T47D (cell line): ENCODE data around the gene MYO9A.
"Not testable (repeated sequence)": the region's sequence is repeated elsewhere in the genome, so short reads cannot be mapped to it uniquely, and the experiment has no call there.

Experiments
- DNase-seq, 2 experiments: peaks; one replicate each; pipeline versions ENCODE4 v3.0.0 to v3.0.0-alpha.2; 2011 to 2012; ENCODE audit warnings: low read depth in 1 of 2, low spot score in 1 of 2
- JUND ChIP-seq: IDR thresholded peaks from 2 replicates; pipeline ENCODE4 v1.6.1; 2012; ENCODE audit warnings: low read depth
- in situ Hi-C: cut with HindIII; loops from 2 replicates; pipeline ENCODE4 v1.10.0; 2016; ENCODE audit warnings: low sequenced_read_pairs, low pct_unique_long_range_greater_than_20kb

The MYO9A gene

GRCh38 chr15:72037321-72037720 lies 80.6 kb downstream of the MYO9A start:
- TF ChIP-seq JUND = no peak
- in situ Hi-C loops = no loop called here
- no peak for DNase-seq

- TF ChIP-seq JUND = no peak
- in situ Hi-C loops = no loop called here
- no peak for DNase-seq
Observed at GRCh38 chr15:72034859-72035650, 82.9 kb downstream of the MYO9A start.

GRCh38 chr15:72034351-72034750 lies 83.6 kb downstream of the MYO9A start:
- in situ Hi-C loops = no loop called here
- no peak for TF ChIP-seq JUND
- no peak for DNase-seq

- no peak for DNase-seq
- TF ChIP-seq JUND = no peak
- in situ Hi-C loops = no loop called here
Observed at GRCh38 chr15:72033711-72034110, 84.2 kb downstream of the MYO9A start.

- no peak for DNase-seq
- in situ Hi-C loops = no loop called here
- TF ChIP-seq JUND = no peak
Observed at GRCh38 chr15:72033285-72033684, 84.7 kb downstream of the MYO9A start.

- TF ChIP-seq JUND = no peak
- in situ Hi-C loops = no loop called here
- no peak for DNase-seq
Observed at GRCh38 chr15:72021604-72022003, 96.3 kb downstream of the MYO9A start.

- in situ Hi-C loops = no loop called here
- no peak for DNase-seq
- TF ChIP-seq JUND = no peak
Observed at GRCh38 chr15:72020799-72021198, 97.2 kb downstream of the MYO9A start.

- DNase-seq, in situ Hi-C loops: not testable (repeated sequence)
Observed at GRCh38 chr15:72014555-72014954, 103.4 kb downstream of the MYO9A start.

- TF ChIP-seq JUND = no peak
- no peak for DNase-seq
- in situ Hi-C loops = no loop called here
Observed at GRCh38 chr15:72013703-72014102, 104.2 kb downstream of the MYO9A start.

- no peak for TF ChIP-seq JUND
- in situ Hi-C loops = no loop called here
- DNase-seq = no peak
Observed at GRCh38 chr15:72011302-72011942, 106.5 kb downstream of the MYO9A start.

- in situ Hi-C loops = no loop called here
- TF ChIP-seq JUND = no peak
- no peak for DNase-seq
Observed at GRCh38 chr15:72009222-72009621, 108.7 kb downstream of the MYO9A start.

GRCh38 chr15:72006382-72006781 lies 111.6 kb downstream of the MYO9A start:
- in situ Hi-C loops = no loop called here

GRCh38 chr15:72005483-72005882 lies 112.5 kb downstream of the MYO9A start:
- TF ChIP-seq JUND = no peak
- DNase-seq = no peak
- in situ Hi-C loops = no loop called here

More at GRCh38 chr15:72006382-72006781, 111.6 kb downstream of the MYO9A start:
- TF ChIP-seq JUND = no peak
- DNase-seq = no peak
